Prostate gland (tissue), 2 donors: ENCODE measurements around the gene NOS1AP. TPM values are rescaled to one million over a fixed set of nuclear protein-coding genes. Genes with fewer than 3 reads are reported as not detected.

Source experiments
- DNase-seq: peaks from one replicate; pipeline ENCODE4 v3.0.0-alpha.2; 2019; ENCODE audit warnings: low spot score
- H3K27ac ChIP-seq, 2 donors: fragments of 200-600 bp; sonication (generic); 2 replicates each; pipeline ENCODE4 v1.5.1; 2017 to 2019
- H3K27me3 ChIP-seq: fragments of 200-600 bp; sonication (generic); replicated peaks from 2 replicates; pipeline ENCODE4 v1.5.1; 2019; ENCODE audit not compliant: insufficient read depth
- H3K36me3 ChIP-seq, 2 donors: fragments of 200-600 bp; sonication (generic); 1 replicate in 1 of 2; 2 replicates in 1 of 2; pipeline versions ENCODE4 v1.5.1 to v1.8.1; 2017 to 2019
- H3K4me1 ChIP-seq: fragments of 200-600 bp; sonication (generic); replicated peaks from 2 replicates; pipeline ENCODE4 v1.5.1; 2019
- H3K4me3 ChIP-seq, 2 donors: fragments of 200-600 bp; sonication (generic); 2 replicates each; pipeline ENCODE4 v1.5.1; 2017 to 2019
- H3K9me3 ChIP-seq: fragments of 200-600 bp; sonication (generic); 2 replicates; pipeline ENCODE4 v1.5.1; 2017
- POLR2A ChIP-seq: fragments of 450-650 bp; IDR thresholded peaks from one replicate; pipeline ENCODE4 v1.6.1; 2016; ENCODE audit warnings: antibody characterized with exemption, mild to moderate bottlenecking
- POLR2AphosphoS5 ChIP-seq: sonication (generic); formaldehyde crosslinking; IDR thresholded peaks from one replicate; pipeline ENCODE4 v1.6.1; 2017; ENCODE audit warnings: antibody characterized with exemption
- WGBS: methylation state at CpG from one replicate; pipeline ENCODE4 v1.1.5; 2018; 5-methylcytosine and 5-hydroxymethylcytosine counted together
- intact Hi-C: fragments of 100-400 bp; cut with DNase I; formaldehyde crosslinking; loops from one replicate; pipeline ENCODE4 v1.14.2; 2022
- total RNA-seq, 2 donors: library from RNA; depleted of rRNA; stranded (reverse); fragments of >200 nt; gene quantifications; one replicate each; pipeline ENCODE4 v1.1.0, GENCODE V29; 2016
- TF ChIP-seq, protein P1 (sequence below), 4 experiments: fragments of 200-600 bp in 2 of 4; fragments of 450-650 bp in 2 of 4; sonication (generic) in 2 of 4; IDR thresholded peaks; 1 replicate in 3 of 4; 2 replicates in 1 of 4; pipeline ENCODE4 v1.5.1; 2016 to 2019; ENCODE audit warnings: antibody characterized with exemption in 4 of 4, mild to moderate bottlenecking in 2 of 4, moderate library complexity in 2 of 4

Gene NOS1AP
- total RNA-seq, 2 donors from 2014 or later = 9.9 to 11.0 TPM

GRCh38 chr1:162083273-162083672 lies 13.8 kb downstream of the NOS1AP start:
- intact Hi-C loops = no loop called here

GRCh38 chr1:162085991-162086390 lies 16.5 kb downstream of the NOS1AP start:
- Histone ChIP-seq H3K4me1 (no peaks in the 10 kb centered on the region), H3K27ac (no peak overlapping the region), H3K27me3 (no peaks in the 10 kb centered on the region), H3K36me3 (no peaks in the 10 kb centered on the region), H3K9me3 (no peaks in the 10 kb centered on the region), H3K4me3 (no peak overlapping the region)
- DNase-seq = no peak
- WGBS = 87% methylated on average over 3 of the region's 3 CpGs
- TF ChIP-seq POLR2A (no peak), POLR2AphosphoS5 (no peak)
- TF ChIP-seq, protein P1, sequence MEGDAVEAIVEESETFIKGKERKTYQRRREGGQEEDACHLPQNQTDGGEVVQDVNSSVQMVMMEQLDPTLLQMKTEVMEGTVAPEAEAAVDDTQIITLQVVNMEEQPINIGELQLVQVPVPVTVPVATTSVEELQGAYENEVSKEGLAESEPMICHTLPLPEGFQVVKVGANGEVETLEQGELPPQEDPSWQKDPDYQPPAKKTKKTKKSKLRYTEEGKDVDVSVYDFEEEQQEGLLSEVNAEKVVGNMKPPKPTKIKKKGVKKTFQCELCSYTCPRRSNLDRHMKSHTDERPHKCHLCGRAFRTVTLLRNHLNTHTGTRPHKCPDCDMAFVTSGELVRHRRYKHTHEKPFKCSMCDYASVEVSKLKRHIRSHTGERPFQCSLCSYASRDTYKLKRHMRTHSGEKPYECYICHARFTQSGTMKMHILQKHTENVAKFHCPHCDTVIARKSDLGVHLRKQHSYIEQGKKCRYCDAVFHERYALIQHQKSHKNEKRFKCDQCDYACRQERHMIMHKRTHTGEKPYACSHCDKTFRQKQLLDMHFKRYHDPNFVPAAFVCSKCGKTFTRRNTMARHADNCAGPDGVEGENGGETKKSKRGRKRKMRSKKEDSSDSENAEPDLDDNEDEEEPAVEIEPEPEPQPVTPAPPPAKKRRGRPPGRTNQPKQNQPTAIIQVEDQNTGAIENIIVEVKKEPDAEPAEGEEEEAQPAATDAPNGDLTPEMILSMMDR (IDR thresholded peaks at IDR 0.05) = no peak
- intact Hi-C loops = no loop called here

More at GRCh38 chr1:162083273-162083672, 13.8 kb downstream of the NOS1AP start:
- Histone ChIP-seq H3K36me3 (no peaks in the 10 kb centered on the region), H3K27ac (no peak overlapping the region), H3K4me1 (no peaks in the 10 kb centered on the region), H3K4me3 (no peak overlapping the region), H3K9me3 (no peaks in the 10 kb centered on the region), H3K27me3 (no peaks in the 10 kb centered on the region)
- 96% methylated on average over 2 of the region's 2 CpGs for whole genome bisulfite sequencing
- no peak for TF ChIP-seq POLR2AphosphoS5
- TF ChIP-seq, protein P1 (IDR thresholded peaks at IDR 0.05) = no peak
- no peak for TF ChIP-seq POLR2A
- no peak for DNase-seq

DNA sequence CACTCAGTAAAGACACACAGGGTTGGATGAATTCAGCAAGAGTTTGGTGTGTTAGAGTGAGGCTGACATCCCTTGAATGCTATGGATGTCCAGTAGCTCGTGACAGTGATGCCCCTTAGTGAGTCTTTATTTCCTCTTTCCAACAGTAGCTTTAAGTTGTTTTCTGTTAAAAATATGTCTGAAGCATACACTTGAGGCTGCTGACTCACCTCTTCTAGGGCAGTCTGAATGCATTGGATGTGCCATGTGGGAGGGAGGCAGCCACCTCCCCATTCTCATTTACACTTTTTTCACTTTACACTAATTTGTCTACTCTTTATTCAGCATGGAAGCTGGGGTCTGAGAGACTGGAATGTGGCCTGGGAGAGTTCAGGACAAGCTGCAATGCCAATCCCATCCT lies 17.6 kb downstream of the NOS1AP start:
- TF ChIP-seq, protein P1 (IDR thresholded peaks at IDR 0.05) = no peak
- TF ChIP-seq POLR2AphosphoS5 (no peak), POLR2A (no peak)
- H3K36me3 ChIP-seq = no peaks in the 10 kb centered on the region
- H3K4me3 ChIP-seq = no peak overlapping the region
- intact Hi-C loops = no loop called here
- no peaks in the 10 kb centered on the region for H3K4me1 ChIP-seq
- no peaks in the 10 kb centered on the region for H3K27me3 ChIP-seq
- WGBS = 88% methylated on average over 1 of the region's 1 CpG
- no peak overlapping the region for H3K27ac ChIP-seq
- H3K9me3 ChIP-seq = no peaks in the 10 kb centered on the region
- DNase-seq = no peak

- no peak for DNase-seq
- Histone ChIP-seq H3K4me1 (no peaks in the 10 kb centered on the region), H3K9me3 (no peaks in the 10 kb centered on the region), H3K27ac (no peak overlapping the region), H3K27me3 (no peaks in the 10 kb centered on the region), H3K4me3 (no peak overlapping the region), H3K36me3 (no peaks in the 10 kb centered on the region)
- TF ChIP-seq, protein P1 (IDR thresholded peaks at IDR 0.05) = no peak
- no peak for TF ChIP-seq POLR2AphosphoS5
- no peak for TF ChIP-seq POLR2A
- WGBS = 95% methylated on average over 1 of the region's 1 CpG
- intact Hi-C loops = no loop called here
Measured at GRCh38 chr1:162087574-162087973, 18.1 kb downstream of the NOS1AP start.

DNA sequence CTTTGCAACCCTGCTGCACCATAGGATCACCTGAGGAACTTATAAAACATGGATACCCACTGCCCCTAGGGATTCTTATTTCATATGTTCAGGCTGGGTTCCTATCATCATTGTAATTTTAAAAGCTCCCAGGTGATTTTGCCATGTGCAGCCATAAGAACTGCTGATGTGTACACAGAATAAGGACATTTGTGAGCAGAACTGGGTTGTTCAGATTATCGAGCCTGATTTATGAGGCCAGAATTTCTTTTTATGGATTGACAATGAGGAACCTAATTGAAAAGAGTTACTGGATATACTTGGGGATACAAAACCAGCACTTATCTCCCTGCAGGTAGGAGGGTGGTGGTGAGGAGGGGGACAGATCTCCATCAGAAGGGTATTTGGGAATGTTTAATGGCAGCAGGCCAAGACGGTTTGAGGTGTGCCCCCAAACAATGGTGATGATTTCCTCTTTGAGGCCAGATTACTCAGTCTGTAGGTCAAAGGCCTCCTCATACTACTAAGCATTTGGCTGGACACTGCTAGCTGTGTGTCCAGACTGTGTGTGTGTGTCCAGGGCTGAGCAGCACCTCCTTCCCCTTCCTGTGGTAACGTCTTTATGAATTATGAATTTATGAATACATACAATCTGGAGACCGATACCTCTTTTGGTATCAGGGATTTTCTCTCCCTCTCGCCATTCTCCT lies 18.9 kb downstream of the NOS1AP start:
- Histone ChIP-seq H3K4me1 (no peaks in the 10 kb centered on the region), H3K27ac (no peak overlapping the region), H3K36me3 (no peaks in the 10 kb centered on the region), H3K27me3 (no peaks in the 10 kb centered on the region), H3K4me3 (no peak overlapping the region), H3K9me3 (no peaks in the 10 kb centered on the region)
- DNase-seq = no peak
- intact Hi-C loops = no loop called here
- WGBS = 71% methylated on average over 5 of the region's 5 CpGs
- TF ChIP-seq, protein P1 (IDR thresholded peaks at IDR 0.05) = no peak
